K562 (cell line): ENCODE measurements around the gene MDFIC. TPM values are rescaled to one million over a fixed set of nuclear protein-coding genes. Genes with fewer than 3 reads are reported as not detected.

Experiments used
- HCFC1 ChIP-seq: IDR thresholded peaks from 2 replicates; pipeline ENCODE4 v1.6.1; 2012; ENCODE audit warnings: low read depth, low read length, improper control_type of control experiment
- LEF1 ChIP-seq: fragments of 450-650 bp; IDR thresholded peaks from 2 replicates; pipeline ENCODE4 v1.6.1; 2016; ENCODE audit warnings: mild to moderate bottlenecking
- RBM17 ChIP-seq: fragments of 200-400 bp; formaldehyde crosslinking; IDR thresholded peaks from 2 replicates; pipeline ENCODE4 v1.6.1; 2017; ENCODE audit warnings: low read depth, mild to moderate bottlenecking, low read length, borderline replicate concordance
- ZNF143 ChIP-seq: sonication (generic); formaldehyde crosslinking; IDR thresholded peaks from 2 replicates; pipeline ENCODE4 v1.9.0; 2022; ENCODE audit warnings: mild to moderate bottlenecking, missing genetic modification reagents
- polyA plus RNA-seq, 8 experiments: library from polyadenylated mRNA; depleted of rRNA in 4 of 8; stranded (reverse) in 5 of 8; unstranded in 3 of 8; fragments of >200 nt; fragmentation: Nextera tagmentation in 2 of 8; fragmentation: Illumina TruSeq in 1 of 8; extraction: Ambion mirVana in 2 of 8; extraction: Trizol in 1 of 8; gene quantifications; 2 replicates each; pipeline versions ENCODE4 v1.2.1 to v1.2.3, GENCODE V29; 2011 to 2014; ENCODE audit warnings: inconsistent platforms in 1 of 8, missing spikeins in 1 of 8
- total RNA-seq, 7 experiments: library from RNA; depleted of rRNA in 6 of 7; stranded (reverse); fragments of >200 nt in 6 of 7; fragmentation: Illumina TruSeq in 2 of 7; extraction: Trizol in 2 of 7; gene quantifications; 2 replicates each; pipeline versions ENCODE4 v1.2.1 to v1.2.3, GENCODE V29; 2011 to 2021; ENCODE audit warnings: low replicate concordance in 1 of 7
- TF ChIP-seq, protein P1 (sequence below): fragments of 450-650 bp; IDR thresholded peaks from 2 replicates; pipeline ENCODE4 v1.6.1; 2016; ENCODE audit warnings: mild to moderate bottlenecking, moderate library complexity

Gene MDFIC
- total and polyA plus RNA-seq, 9 of the 15 experiments (the other 6 are each of a cell fraction or from before 2014, with no cell fraction given), result 0.13 to 0.24 TPM; not detected in 7

DNA sequence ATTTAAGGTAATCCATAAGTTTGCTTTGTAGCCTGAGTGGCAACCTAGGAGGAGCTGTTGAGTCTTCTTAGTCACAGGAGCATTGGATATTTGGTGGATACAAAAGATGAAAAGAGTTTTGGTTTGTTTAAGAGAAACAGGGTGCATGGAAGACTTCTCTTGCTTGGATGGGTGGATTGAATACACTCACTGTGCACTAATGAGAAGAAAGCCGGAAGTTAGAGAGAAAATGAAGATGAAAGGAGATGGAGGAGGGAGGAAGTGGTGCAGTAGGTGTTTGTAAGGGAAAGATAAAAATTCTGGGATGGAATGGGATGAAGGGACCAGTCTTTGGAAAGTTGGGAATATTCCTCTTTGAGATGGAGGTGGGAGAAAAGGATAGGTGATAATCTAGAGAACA lies 7.7 kb downstream of the MDFIC start (continued):
- TF ChIP-seq, protein P1, sequence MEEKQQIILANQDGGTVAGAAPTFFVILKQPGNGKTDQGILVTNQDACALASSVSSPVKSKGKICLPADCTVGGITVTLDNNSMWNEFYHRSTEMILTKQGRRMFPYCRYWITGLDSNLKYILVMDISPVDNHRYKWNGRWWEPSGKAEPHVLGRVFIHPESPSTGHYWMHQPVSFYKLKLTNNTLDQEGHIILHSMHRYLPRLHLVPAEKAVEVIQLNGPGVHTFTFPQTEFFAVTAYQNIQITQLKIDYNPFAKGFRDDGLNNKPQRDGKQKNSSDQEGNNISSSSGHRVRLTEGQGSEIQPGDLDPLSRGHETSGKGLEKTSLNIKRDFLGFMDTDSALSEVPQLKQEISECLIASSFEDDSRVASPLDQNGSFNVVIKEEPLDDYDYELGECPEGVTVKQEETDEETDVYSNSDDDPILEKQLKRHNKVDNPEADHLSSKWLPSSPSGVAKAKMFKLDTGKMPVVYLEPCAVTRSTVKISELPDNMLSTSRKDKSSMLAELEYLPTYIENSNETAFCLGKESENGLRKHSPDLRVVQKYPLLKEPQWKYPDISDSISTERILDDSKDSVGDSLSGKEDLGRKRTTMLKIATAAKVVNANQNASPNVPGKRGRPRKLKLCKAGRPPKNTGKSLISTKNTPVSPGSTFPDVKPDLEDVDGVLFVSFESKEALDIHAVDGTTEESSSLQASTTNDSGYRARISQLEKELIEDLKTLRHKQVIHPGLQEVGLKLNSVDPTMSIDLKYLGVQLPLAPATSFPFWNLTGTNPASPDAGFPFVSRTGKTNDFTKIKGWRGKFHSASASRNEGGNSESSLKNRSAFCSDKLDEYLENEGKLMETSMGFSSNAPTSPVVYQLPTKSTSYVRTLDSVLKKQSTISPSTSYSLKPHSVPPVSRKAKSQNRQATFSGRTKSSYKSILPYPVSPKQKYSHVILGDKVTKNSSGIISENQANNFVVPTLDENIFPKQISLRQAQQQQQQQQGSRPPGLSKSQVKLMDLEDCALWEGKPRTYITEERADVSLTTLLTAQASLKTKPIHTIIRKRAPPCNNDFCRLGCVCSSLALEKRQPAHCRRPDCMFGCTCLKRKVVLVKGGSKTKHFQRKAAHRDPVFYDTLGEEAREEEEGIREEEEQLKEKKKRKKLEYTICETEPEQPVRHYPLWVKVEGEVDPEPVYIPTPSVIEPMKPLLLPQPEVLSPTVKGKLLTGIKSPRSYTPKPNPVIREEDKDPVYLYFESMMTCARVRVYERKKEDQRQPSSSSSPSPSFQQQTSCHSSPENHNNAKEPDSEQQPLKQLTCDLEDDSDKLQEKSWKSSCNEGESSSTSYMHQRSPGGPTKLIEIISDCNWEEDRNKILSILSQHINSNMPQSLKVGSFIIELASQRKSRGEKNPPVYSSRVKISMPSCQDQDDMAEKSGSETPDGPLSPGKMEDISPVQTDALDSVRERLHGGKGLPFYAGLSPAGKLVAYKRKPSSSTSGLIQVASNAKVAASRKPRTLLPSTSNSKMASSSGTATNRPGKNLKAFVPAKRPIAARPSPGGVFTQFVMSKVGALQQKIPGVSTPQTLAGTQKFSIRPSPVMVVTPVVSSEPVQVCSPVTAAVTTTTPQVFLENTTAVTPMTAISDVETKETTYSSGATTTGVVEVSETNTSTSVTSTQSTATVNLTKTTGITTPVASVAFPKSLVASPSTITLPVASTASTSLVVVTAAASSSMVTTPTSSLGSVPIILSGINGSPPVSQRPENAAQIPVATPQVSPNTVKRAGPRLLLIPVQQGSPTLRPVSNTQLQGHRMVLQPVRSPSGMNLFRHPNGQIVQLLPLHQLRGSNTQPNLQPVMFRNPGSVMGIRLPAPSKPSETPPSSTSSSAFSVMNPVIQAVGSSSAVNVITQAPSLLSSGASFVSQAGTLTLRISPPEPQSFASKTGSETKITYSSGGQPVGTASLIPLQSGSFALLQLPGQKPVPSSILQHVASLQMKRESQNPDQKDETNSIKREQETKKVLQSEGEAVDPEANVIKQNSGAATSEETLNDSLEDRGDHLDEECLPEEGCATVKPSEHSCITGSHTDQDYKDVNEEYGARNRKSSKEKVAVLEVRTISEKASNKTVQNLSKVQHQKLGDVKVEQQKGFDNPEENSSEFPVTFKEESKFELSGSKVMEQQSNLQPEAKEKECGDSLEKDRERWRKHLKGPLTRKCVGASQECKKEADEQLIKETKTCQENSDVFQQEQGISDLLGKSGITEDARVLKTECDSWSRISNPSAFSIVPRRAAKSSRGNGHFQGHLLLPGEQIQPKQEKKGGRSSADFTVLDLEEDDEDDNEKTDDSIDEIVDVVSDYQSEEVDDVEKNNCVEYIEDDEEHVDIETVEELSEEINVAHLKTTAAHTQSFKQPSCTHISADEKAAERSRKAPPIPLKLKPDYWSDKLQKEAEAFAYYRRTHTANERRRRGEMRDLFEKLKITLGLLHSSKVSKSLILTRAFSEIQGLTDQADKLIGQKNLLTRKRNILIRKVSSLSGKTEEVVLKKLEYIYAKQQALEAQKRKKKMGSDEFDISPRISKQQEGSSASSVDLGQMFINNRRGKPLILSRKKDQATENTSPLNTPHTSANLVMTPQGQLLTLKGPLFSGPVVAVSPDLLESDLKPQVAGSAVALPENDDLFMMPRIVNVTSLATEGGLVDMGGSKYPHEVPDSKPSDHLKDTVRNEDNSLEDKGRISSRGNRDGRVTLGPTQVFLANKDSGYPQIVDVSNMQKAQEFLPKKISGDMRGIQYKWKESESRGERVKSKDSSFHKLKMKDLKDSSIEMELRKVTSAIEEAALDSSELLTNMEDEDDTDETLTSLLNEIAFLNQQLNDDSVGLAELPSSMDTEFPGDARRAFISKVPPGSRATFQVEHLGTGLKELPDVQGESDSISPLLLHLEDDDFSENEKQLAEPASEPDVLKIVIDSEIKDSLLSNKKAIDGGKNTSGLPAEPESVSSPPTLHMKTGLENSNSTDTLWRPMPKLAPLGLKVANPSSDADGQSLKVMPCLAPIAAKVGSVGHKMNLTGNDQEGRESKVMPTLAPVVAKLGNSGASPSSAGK, result no peak
- no peak for TF ChIP-seq HCFC1
- TF ChIP-seq ZNF143 (CRISPR knock-in tag), result no peak
- TF ChIP-seq LEF1, result no peak
- TF ChIP-seq RBM17, result no peak
